SJCRH30 (cell line): ENCODE results near the gene ANKRD13A. TPM values are rescaled to one million over a fixed set of nuclear protein-coding genes. Genes with fewer than 3 reads are reported as not detected.
"Not testable (repeated sequence)": the region's sequence is repeated elsewhere in the genome, so short reads cannot be mapped to it uniquely, and the experiment has no call there.

Experiments
- DNase-seq, 2 experiments: peaks; one replicate each; pipeline ENCODE4 v3.0.0-alpha.2; 2015 to 2020
- H3K27ac ChIP-seq: fragments of 250-450 bp; sonication (Bioruptor Pico); 2 replicates; pipeline ENCODE4 v1.5.1; 2020; ENCODE audit warnings: mild to moderate bottlenecking, moderate library complexity
- H3K27me3 ChIP-seq: fragments of 250-450 bp; sonication (Bioruptor Pico); 2 replicates; pipeline ENCODE4 v1.5.1; 2020; ENCODE audit warnings: mild to moderate bottlenecking, moderate library complexity
- H3K36me3 ChIP-seq: fragments of 250-450 bp; sonication (Bioruptor Pico); 2 replicates; pipeline ENCODE4 v1.5.1; 2020; ENCODE audit warnings: mild to moderate bottlenecking, moderate library complexity
- H3K4me1 ChIP-seq: fragments of 250-450 bp; sonication (Bioruptor Pico); 2 replicates; pipeline ENCODE4 v1.5.1; 2020; ENCODE audit warnings: mild to moderate bottlenecking, moderate library complexity
- H3K4me3 ChIP-seq: fragments of 250-450 bp; sonication (Bioruptor Pico); 2 replicates; pipeline ENCODE4 v1.5.1; 2020; ENCODE audit warnings: mild to moderate bottlenecking, moderate library complexity
- H3K9me3 ChIP-seq: fragments of 250-450 bp; sonication (Bioruptor Pico); replicated peaks from 2 replicates; pipeline ENCODE4 v1.5.1; 2020; ENCODE audit warnings: mild to moderate bottlenecking, moderate library complexity
- total RNA-seq: library from RNA; depleted of rRNA; stranded (reverse); fragments of >200 nt; shearing (Covaris generic); gene quantifications from 2 replicates; pipeline ENCODE4 v1.2.3, GENCODE V29; 2014

Gene ANKRD13A
- total RNA-seq, 1 experiment from 2014 or later = 37.4 TPM

DNA sequence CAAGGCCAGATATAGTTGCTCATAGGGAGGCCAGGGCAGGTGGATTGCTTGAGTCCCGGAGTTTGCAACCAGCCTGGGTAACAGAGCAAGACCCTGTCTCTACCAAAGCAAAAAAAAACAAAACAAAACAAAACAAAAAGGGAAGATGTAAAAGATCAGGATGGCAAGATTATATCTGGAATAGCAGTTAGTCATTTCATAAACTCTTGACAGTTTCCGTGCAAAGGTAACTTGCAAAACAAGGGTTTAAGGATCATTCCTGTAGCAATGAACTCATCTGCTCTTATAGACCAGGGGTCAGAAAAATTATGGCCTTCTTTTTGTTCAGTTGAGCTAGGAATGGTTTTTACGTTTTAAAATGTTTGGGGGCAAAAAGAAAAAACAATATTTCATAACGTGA lies 32.7 kb upstream of the ANKRD13A start:
- H3K4me1 ChIP-seq = no peaks in the 10 kb centered on the region
- no peaks in the 10 kb centered on the region for H3K27me3 ChIP-seq
- H3K27ac ChIP-seq = no peak overlapping the region
- DNase-seq = no peak
- no peaks in the 10 kb centered on the region for H3K9me3 ChIP-seq
- H3K36me3 ChIP-seq = peaks cover 62% of the 10 kb centered on the region
- H3K4me3 ChIP-seq = no peak overlapping the region

DNA sequence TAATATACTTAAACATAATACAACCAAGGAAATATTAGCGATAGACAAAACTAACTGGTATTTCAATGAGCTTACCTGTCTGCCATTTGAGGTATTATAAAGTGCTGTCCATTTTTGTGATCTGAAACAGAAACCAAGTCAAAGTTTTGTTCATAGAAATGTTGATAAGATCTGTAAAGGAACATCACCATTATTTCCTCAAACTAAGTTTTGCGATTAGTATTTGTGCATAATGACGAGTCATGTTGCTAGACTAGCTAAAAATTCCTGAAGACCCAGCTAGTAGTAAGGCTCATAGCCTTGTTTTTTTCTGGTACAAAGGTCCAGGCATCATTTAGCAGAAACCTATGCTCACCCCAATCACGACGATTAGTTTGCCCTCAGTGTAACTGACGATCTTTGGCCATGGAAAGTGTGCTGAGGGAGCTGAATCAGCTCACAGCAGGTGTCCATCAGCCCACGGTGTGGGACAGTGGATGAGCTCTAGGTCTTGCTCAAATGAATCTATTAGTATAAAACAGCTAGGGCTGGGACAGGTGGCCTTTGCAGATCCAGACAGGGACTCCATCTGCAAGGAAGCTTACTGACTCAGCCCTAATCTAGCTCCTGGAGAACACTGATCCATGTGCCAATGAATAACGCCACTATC lies 31.7 kb upstream of the ANKRD13A start:
- no peaks in the 10 kb centered on the region for H3K4me1 ChIP-seq
- DNase-seq = no peak
- no peaks in the 10 kb centered on the region for H3K27me3 ChIP-seq
- H3K36me3 ChIP-seq = peaks cover 60% of the 10 kb centered on the region
- no peaks in the 10 kb centered on the region for H3K9me3 ChIP-seq
- H3K27ac ChIP-seq = no peak overlapping the region
- H3K4me3 ChIP-seq = no peak overlapping the region

DNA sequence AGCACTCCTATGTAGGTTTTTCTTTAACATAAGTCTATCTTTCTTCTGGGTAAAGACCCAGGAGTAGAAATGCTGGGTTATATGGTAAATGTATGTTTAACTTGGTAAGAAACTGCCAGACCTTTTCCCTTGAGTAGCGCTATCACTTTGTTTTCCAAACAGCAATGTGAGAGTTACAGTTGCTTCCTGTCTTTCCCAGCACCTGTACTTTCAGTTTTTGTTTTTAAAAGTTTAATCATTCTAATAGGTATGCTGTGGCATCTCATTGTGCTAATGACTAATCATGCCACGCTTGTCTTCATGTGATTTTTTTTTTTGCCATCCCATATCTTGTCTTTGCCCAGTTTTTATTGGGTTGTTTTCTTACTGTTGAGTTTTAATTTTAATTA lies 31.2 kb upstream of the ANKRD13A start:
- peaks cover 55% of the 10 kb centered on the region for H3K36me3 ChIP-seq
- H3K27me3 ChIP-seq = no peaks in the 10 kb centered on the region
- H3K9me3 ChIP-seq = no peaks in the 10 kb centered on the region

DNA sequence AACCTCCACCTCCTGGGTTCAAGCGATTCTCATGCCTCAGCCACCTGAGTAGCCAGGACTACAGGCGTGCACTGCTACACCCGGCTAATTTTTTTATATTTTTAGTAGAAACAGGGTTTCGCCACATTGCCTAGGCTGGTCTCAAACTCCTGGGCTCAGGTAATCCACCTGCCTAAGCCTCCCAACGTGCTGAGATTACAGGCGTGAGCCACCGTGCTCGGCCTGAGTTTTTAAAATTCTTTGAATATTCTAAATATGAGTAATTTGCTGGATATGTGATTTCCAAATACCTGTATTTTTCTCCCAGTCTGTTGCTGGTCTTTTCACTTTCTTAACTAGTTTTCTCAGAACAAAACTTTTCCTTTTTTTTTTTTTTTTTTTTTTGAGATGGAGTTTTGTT lies 30.4 kb upstream of the ANKRD13A start:
- peaks cover 49% of the 10 kb centered on the region for H3K36me3 ChIP-seq
- H3K27me3 ChIP-seq = no peaks in the 10 kb centered on the region
- DNase-seq = no peak

More for the DNA sequence above, 31.2 kb upstream of the ANKRD13A start:
- Histone ChIP-seq H3K4me3 (no peak overlapping the region), H3K4me1 (no peaks in the 10 kb centered on the region), H3K27ac (no peak overlapping the region)
- no peak for DNase-seq

DNA sequence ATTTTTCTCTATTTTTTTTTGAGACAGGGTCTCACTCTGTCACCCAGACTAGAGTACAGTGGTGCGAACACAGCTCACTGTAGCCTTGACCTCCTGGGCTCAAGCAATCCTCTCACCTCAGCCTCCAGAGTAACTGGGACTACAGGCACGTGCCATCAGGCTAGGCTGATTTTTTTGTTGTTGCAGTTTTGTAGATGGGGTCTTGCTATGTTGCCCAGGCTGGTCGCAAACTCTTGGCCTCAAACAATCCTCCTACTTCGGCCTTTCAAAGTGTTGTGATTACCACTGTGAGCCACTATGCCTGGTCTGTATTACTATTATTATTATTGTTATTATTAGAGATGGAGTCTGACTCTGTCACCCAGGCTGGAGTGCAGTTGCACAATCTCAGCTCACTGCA lies 26.4 kb upstream of the ANKRD13A start:
- H3K27me3 ChIP-seq = no peaks in the 10 kb centered on the region
- no peak overlapping the region for H3K4me3 ChIP-seq
- DNase-seq = no peak
- no peak overlapping the region for H3K27ac ChIP-seq
- no peaks in the 10 kb centered on the region for H3K9me3 ChIP-seq
- H3K4me1 ChIP-seq = no peaks in the 10 kb centered on the region
- peaks cover 51% of the 10 kb centered on the region for H3K36me3 ChIP-seq

More for the DNA sequence above, 30.4 kb upstream of the ANKRD13A start:
- Histone ChIP-seq H3K9me3 (no peaks in the 10 kb centered on the region), H3K27ac (no peak overlapping the region), H3K4me1 (no peaks in the 10 kb centered on the region), H3K4me3 (no peak overlapping the region)

DNA sequence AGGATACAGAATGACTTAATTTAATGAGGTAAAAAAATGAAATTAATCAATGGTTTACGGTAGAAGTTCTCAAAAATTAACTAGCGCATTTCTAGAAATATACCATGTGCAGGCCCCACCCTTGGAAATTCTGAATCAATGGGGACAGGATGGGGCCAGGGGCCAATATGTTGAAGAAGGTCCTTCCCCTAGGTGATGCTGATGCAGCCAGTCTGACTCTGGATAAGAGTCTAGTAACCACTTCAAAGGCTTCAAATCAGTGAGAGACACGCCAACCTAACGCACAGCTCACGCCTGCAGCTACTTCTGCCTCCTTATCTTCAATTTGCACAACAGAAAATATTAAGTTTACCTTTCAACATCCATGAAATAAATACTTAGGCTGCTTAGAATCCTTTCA lies 17.9 kb upstream of the ANKRD13A start:
- Histone ChIP-seq H3K36me3 (peaks cover 81% of the 10 kb centered on the region), H3K27ac (no peak overlapping the region), H3K27me3 (no peaks in the 10 kb centered on the region), H3K9me3 (no peaks in the 10 kb centered on the region), H3K4me1 (no peaks in the 10 kb centered on the region), H3K4me3 (no peak overlapping the region)
- DNase-seq = no peak

DNA sequence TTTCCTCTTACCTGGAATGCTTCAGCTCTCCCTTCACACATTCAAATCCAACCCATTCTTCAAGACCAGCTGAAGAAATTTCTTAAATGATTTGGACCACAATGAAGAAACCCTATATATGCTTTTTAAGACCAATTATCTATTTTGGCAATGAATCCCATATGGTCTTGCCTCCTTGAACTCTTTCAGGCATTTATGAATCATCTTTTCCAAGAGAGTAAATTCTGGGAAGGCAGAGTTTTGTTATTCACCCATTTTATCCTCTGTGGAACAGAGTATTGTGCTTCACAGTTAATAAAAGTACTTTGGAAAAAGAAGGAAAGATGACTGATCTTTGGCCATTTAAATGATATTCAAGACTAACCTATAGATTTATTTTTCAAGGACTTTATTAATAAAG lies 17.0 kb upstream of the ANKRD13A start:
- no peaks in the 10 kb centered on the region for H3K27me3 ChIP-seq

DNA sequence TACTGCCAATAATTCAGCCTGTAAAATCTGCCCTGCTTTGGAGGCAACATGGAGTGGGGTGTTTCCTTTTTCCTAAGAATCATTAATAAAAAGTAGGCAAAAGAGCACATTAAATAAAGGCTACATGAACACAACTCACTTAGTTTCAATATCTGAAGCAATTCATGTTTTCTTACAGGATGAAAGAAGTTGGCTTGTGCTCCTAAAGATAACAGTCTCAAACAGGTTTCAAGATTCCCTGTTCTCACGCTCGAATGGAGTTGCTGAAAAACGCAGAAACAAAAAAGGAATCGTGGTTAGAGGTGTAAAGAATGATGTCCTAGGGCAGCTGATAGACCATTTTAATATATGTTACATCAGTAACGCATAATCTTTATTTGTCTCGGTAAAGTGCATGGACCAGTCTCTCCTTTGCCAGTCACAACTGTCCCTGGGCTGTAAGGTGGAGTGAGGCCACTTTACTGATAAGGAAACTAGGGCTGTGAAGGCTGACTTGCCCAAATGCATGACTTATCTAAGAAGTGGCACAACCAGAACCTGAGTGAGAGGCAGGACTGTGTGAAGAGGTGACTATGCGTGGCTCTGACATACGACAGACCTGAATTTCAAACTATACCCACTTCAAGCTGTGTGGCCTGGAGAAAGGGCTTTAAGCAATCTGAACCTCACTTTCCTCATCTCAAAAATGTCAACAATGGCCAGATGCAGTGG lies 15.6 kb upstream of the ANKRD13A start:
- Histone ChIP-seq H3K4me3 (no peak overlapping the region), H3K27me3 (no peaks in the 10 kb centered on the region), H3K27ac (no peak overlapping the region), H3K4me1 (no peaks in the 10 kb centered on the region), H3K36me3 (peaks cover 84% of the 10 kb centered on the region), H3K9me3 (no peaks in the 10 kb centered on the region)
- DNase-seq = no peak

More for the DNA sequence above, 17.0 kb upstream of the ANKRD13A start:
- Histone ChIP-seq H3K9me3 (no peaks in the 10 kb centered on the region), H3K36me3 (peaks cover 84% of the 10 kb centered on the region), H3K4me3 (no peak overlapping the region), H3K27ac (no peak overlapping the region), H3K4me1 (no peaks in the 10 kb centered on the region)
- DNase-seq = no peak

DNA sequence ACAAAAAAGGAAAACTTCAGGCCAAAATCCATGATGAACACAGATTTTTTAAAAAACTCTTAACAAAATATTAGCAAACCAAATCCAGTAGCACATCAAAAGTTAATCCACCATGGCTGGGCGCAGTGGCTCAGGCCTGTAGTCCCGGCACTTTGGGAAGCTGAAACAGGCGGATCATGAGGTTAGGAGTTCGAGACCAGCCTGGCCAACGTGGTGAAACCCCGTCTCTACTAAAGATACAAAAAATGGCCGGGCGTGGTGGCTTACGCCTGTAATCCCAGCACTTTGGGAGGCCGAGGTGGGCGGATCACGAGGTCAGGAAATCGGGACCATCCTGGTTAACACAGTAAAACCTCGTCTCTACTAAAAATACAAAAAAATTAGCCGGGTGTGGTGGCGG lies 13.0 kb upstream of the ANKRD13A start:
- not testable (repeated sequence) for H3K27me3 ChIP-seq, H3K4me1 ChIP-seq, DNase-seq, H3K27ac ChIP-seq, H3K9me3 ChIP-seq, H3K4me3 ChIP-seq
- peaks cover 73% of the 10 kb centered on the region for H3K36me3 ChIP-seq

DNA sequence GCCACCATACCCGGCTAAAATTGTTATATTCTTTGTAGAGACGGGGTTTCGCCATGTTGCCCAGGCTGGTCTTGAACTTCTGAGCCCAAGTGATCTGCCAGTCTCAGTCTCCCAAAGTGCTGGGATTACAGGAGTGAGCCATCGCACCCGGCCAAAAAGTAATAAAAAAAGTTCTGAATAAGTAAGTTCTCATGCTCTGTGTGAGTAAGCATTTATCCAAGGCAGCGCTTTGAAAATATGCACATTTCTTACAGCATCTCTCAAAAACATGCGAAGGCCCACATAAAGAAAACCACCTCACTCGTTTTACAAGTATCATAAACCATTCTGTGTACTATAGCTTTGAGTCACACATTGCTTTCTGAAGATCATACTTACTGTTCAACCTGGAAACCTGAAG lies 11.6 kb upstream of the ANKRD13A start:
- Histone ChIP-seq H3K4me1 (peaks cover 6% of the 10 kb centered on the region; the same call in 1 of the 2 replicates), H3K4me3 (no peak overlapping the region), H3K9me3 (no peaks in the 10 kb centered on the region), H3K27me3 (no peaks in the 10 kb centered on the region), H3K36me3 (peaks cover 62% of the 10 kb centered on the region), H3K27ac (no peak overlapping the region)
- no peak for DNase-seq

DNA sequence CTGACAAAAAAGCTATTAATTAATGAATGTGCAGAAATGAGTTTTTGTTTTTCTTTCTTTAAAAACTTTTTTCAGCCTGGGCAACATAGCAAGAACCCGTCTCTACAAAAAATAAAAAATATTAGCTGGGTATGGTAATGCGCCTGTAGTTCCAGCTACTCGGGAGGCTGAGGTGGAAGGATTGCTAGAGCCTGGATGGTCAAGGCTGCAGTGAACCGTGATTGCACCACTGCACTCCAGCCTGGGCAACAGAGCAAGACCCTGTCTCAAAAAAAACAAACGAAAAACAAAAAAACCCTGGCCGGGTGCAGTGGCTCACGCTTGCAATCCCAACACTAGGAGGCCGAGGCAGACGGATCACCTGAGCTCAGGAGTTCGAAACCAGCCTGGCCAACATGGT lies 11.0 kb upstream of the ANKRD13A start:
- Histone ChIP-seq H3K36me3 (peaks cover 55% of the 10 kb centered on the region), H3K27me3 (no peaks in the 10 kb centered on the region), H3K9me3 (no peaks in the 10 kb centered on the region), H3K4me1 (peaks cover 6% of the 10 kb centered on the region; the same call in 1 of the 2 replicates), H3K27ac (no peak overlapping the region), H3K4me3 (no peak overlapping the region)
- DNase-seq = no peak

DNA sequence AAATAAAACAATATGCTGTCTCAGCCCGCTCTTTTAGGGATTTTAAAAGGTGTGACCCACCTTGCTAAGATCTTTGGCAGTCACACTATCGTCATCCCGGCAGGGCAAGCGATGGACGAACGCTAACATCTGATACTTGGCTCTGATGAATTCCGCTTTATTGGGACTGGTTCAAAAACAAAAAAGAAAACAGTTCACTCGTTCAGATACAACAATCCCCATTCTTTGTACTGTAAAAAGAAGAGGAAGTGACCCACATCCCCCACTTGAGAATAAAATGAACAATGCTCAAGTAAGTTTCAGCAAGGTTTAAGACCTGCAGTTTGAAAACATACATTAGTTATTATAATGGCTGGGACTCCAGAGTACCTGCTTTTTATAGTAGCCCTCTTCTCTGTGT lies 10.3 kb upstream of the ANKRD13A start:
- Histone ChIP-seq H3K36me3 (peaks cover 51% of the 10 kb centered on the region), H3K27ac (no peak overlapping the region)
- DNase-seq = no peak

DNA sequence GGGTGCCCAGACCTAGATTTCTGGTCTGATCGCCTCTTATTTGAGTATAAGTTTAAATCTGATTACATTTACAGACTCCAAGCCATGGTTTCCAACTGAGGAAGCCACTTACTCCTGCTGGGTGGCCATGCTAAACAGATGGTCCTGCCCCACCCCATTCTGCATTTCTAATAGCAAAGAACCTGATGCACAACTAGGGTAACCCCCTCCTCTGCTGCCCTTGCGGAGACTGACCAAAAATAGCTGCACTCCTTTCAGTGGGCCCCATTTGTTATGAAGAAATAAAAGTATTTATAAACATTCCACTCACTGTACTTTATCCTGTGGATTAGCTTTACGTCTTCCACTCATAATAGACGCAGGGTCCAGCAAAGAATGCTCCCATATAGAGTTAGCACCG lies 9.8 kb upstream of the ANKRD13A start:
- no peak overlapping the region for H3K27ac ChIP-seq
- no peaks in the 10 kb centered on the region for H3K9me3 ChIP-seq
- no peak for DNase-seq
- H3K36me3 ChIP-seq = peaks cover 48% of the 10 kb centered on the region
- H3K27me3 ChIP-seq = no peaks in the 10 kb centered on the region
- H3K4me1 ChIP-seq = peaks cover 10% of the 10 kb centered on the region; the same call in 1 of the 2 replicates
- H3K4me3 ChIP-seq = no peak overlapping the region

More for the DNA sequence above, 10.3 kb upstream of the ANKRD13A start:
- no peak overlapping the region for H3K4me3 ChIP-seq
- H3K9me3 ChIP-seq = no peaks in the 10 kb centered on the region
- H3K4me1 ChIP-seq = peaks cover 6% of the 10 kb centered on the region; the same call in 1 of the 2 replicates
- H3K27me3 ChIP-seq = no peaks in the 10 kb centered on the region

DNA sequence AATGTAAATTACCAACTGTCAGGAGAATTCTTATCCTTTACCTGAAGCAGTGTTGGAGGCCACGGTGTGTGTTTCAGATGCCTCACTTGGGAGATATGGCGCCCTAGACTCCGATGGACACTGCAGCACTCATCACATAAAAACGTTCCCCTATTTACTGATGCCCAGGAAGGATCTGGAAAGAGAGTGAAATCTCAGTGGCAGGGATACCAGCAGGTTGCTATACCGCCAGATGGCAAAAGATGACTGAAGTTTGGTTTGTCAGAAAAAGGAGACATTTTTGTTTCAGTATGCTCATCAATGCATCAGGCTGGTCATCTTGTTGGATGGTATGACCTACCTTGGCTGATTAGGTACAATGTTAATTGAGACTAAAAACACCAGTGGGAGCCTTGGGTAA lies 7.6 kb upstream of the ANKRD13A start:
- H3K9me3 ChIP-seq = no peaks in the 10 kb centered on the region
- no peak overlapping the region for H3K27ac ChIP-seq
- H3K4me1 ChIP-seq = peaks cover 14% of the 10 kb centered on the region
- no peak for DNase-seq
- H3K27me3 ChIP-seq = no peaks in the 10 kb centered on the region
- H3K36me3 ChIP-seq = peaks cover 32% of the 10 kb centered on the region
- no peak overlapping the region for H3K4me3 ChIP-seq

DNA sequence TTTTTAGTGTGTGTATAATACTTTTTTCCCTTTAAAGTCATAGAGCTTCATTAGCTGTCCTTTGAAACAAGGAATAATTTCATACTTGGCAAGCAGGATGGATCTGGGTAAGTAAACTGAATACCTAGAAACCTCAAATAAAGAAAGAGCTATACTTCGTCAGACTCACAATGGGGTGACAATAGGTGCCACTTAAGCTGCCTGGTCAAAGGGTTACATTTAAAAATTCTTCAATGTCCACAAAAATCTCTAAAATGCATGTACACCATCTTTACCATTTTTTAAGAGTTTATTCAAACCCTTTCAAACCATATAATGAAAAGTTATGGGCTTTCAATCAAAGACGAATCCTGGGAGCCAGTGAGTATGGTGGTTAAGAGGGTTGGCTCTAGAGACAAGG lies 6.1 kb upstream of the ANKRD13A start:
- Histone ChIP-seq H3K4me1 (peaks cover 27% of the 10 kb centered on the region), H3K36me3 (peaks cover 17% of the 10 kb centered on the region), H3K27ac (no peak overlapping the region), H3K27me3 (no peaks in the 10 kb centered on the region), H3K4me3 (no peak overlapping the region), H3K9me3 (no peaks in the 10 kb centered on the region)
- DNase-seq = no peak
